ENCODE measurements around the gene BMF. TPM values are rescaled to one million over a fixed set of nuclear protein-coding genes. Genes with fewer than 3 reads are reported as not detected.
"Not testable (repeated sequence)": the region's sequence is repeated elsewhere in the genome, so short reads cannot be mapped to it uniquely, and the experiment has no call there.

Gene BMF, protein sequence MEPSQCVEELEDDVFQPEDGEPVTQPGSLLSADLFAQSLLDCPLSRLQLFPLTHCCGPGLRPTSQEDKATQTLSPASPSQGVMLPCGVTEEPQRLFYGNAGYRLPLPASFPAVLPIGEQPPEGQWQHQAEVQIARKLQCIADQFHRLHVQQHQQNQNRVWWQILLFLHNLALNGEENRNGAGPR
- total RNA-seq: 10 to 100 TPM; 17.4 to 19.8 TPM
- under 1 TPM; 0.12 to 0.44 (median 0.23) TPM for polyA plus RNA-seq
- 2.0 to 138 (median 72.5) reads per million in 6 experiments for total RNA-seq

GRCh38 chr15:40108855-40109735 lies at the start of gene BMF:
BMF (minus strand) TSS chr15:40108879; CDS start chr15:40106086, 2,793 bp downstream.
- Mint-ChIP-seq H3K36me3 (no peaks in the 10 kb centered on the region), H3K4me1 (peaks cover 27 to 49% (median 40%) of the 10 kb centered on the region in 4 donors), H3K9me3 (no peaks in the 10 kb centered on the region), H3K27me3 (peaks cover 4 to 16% (median 12%) of the 10 kb centered on the region in 5 donors), H3K4me3 (peak within 1 kb of the TSS; percentile 86 to 98 (median 94)), H3K27ac (peak within 1 kb of the TSS in 9 of 10 donors; percentile 25 to 89 (median 79))
- POLR2A ChIA-PET: interaction anchor here (0.7 to 1.5 kb wide), 5 partner anchors 10 to 1122 kb away, joined by 3 to 5 read pairs (median 3); partner anchors contain the start of genes CHP1 and EXD1
- ATAC-seq (peak; percentile 85 to 87), DNase-seq (peak; percentile 84 to 96 (median 88))

DNA sequence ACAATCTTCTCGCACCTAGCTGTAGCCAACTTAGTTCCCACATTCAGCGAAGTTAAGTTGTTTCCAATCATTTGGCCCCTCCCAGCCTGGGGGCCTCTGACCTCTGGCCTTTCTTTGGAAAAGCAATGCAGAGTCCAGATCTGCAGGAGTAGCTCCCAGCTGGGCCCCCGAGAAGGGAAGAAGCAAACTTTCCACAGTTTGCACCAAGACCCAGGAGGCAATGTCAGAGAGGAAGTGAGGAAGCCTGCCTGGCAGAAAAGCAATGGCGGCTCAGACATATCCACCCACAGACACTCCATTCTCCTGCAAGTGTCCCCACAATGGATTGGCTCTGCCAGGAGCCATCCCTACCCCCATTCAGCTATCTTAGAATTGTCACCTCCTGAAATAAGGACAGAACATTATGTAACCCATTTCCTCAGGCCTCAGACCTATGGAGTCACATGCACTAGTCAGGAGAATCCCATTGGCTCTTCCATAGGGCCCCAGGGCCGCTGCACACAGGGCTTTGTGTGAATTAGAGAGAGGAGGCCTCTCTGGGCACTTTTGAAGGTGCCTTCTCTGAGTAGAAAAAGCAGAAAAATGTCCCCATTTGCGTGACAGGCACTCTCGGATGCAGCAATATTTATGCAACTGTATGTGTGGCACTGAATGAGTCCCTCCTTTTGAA lies 49.2 kb upstream of the BMF start:
- no peak for ATAC-seq
- H3K36me3 Mint-ChIP-seq: no peaks in the 10 kb centered on the region

GRCh38 chr15:40155270-40155910 lies 46.7 kb upstream of the BMF start:
- no peaks in the 10 kb centered on the region for H3K36me3 Mint-ChIP-seq
- no peaks in the 10 kb centered on the region for H3K27me3 Mint-ChIP-seq
- H3K27ac Mint-ChIP-seq: peak overlapping the region in 2 of 10 donors; percentile 63 to 64
- no peak for ATAC-seq
- no peak overlapping the region for H3K4me3 Mint-ChIP-seq
- POLR2A ChIA-PET: no interaction called here
- DNase-seq: no peak
- H3K9me3 Mint-ChIP-seq: no peaks in the 10 kb centered on the region
- peaks cover 0 to 2% (median 0%) of the 10 kb centered on the region in 4 donors for H3K4me1 Mint-ChIP-seq

More for the DNA sequence above, 49.2 kb upstream of the BMF start:
- Mint-ChIP-seq H3K27ac (no peak overlapping the region), H3K4me1 (peaks cover 0 to 2% (median 0%) of the 10 kb centered on the region in 4 donors), H3K9me3 (no peaks in the 10 kb centered on the region), H3K27me3 (no peaks in the 10 kb centered on the region), H3K4me3 (no peak overlapping the region)
- POLR2A ChIA-PET: no interaction called here
- DNase-seq: no peak

DNA sequence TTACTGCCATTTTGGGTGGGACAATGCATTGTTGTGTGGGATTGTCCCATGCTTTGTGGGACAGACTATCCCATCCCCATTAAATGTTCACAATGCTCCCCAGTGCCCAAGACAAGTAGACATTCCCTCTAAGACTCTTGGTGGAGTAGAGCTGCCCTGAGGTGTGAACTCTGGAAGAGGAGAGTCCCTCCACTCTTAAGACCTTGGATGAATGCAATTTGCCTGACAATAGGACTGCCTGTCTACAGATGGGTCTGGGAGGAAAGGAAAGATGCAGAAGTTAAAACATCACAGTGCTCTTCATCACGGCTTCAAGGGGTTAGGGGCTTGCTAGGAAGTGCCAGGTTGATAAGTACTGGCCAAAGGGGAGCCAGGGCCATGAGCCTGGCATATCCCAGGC lies 46.1 kb upstream of the BMF start:
- ATAC-seq, H3K36me3 Mint-ChIP-seq, H3K4me1 Mint-ChIP-seq, H3K27ac Mint-ChIP-seq, POLR2A ChIA-PET, H3K9me3 Mint-ChIP-seq, H3K4me3 Mint-ChIP-seq, DNase-seq, H3K27me3 Mint-ChIP-seq: not testable (repeated sequence)

- Mint-ChIP-seq H3K4me1 (no peaks in the 10 kb centered on the region), H3K27ac (no peak overlapping the region), H3K27me3 (no peaks in the 10 kb centered on the region), H3K4me3 (no peak overlapping the region), H3K36me3 (no peaks in the 10 kb centered on the region), H3K9me3 (no peaks in the 10 kb centered on the region)
- ATAC-seq (no peak), DNase-seq (no peak)
- POLR2A ChIA-PET: interaction anchor here (0.5 kb wide), 1 partner anchor 229 kb away, joined by 3 read pairs; no protein-coding TSS in a partner anchor
Observed at GRCh38 chr15:40151991-40152390, 43.3 kb upstream of the BMF start.

- ATAC-seq (no peak), DNase-seq (no peak)
- H3K27me3 Mint-ChIP-seq: no peaks in the 10 kb centered on the region
- POLR2A ChIA-PET: no interaction called here
- H3K4me1 Mint-ChIP-seq: no peaks in the 10 kb centered on the region
- no peaks in the 10 kb centered on the region for H3K9me3 Mint-ChIP-seq
- H3K4me3 Mint-ChIP-seq: no peak overlapping the region
- H3K27ac Mint-ChIP-seq: no peak overlapping the region
- no peaks in the 10 kb centered on the region for H3K36me3 Mint-ChIP-seq
Observed at GRCh38 chr15:40151499-40151898, 42.8 kb upstream of the BMF start.

DNA sequence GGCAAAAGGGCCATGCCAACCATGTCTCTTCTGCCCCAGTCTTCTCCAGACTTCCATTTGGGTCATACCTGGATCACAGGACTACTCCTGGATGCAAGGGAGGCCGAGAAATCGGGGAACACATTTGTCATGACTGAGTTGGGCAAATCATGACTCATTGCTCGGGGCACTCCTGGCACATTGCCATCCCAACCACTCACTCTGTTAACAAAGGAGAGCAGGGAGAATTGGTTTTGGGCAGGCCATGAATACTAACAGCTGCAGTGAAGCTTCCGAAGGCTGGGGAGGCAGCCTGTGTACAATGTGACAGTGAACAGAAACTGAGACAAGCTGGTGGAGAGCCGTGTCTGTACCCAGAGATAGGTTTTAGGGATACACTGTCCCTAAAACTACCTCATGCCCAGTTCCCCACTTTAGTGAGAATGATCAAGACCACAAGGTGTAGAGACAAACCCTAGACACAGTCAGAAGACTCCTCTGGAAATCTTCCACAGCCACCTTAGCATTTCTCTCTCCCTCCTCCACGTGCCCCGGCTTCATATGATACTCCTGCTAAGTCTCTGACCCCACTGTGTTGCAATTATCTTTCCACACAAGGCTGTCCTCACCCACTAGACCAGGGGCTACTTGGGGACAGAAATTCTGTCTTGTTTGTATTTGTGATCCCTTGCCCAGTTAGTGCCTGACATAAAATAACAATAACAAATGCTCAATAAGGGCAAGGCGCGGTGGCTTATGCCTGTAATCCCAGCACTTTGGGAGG lies 41.7 kb upstream of the BMF start:
- H3K27me3 Mint-ChIP-seq: no peaks in the 10 kb centered on the region
- ATAC-seq (no peak), DNase-seq (no peak)
- POLR2A ChIA-PET: interaction anchor here (0.5 kb wide), 1 partner anchor 82 kb away, joined by 3 read pairs; no protein-coding TSS in a partner anchor
- no peak overlapping the region for H3K4me3 Mint-ChIP-seq
- no peaks in the 10 kb centered on the region for H3K9me3 Mint-ChIP-seq
- H3K4me1 Mint-ChIP-seq: no peaks in the 10 kb centered on the region
- H3K36me3 Mint-ChIP-seq: no peaks in the 10 kb centered on the region
- H3K27ac Mint-ChIP-seq: peak overlapping the region in 1 of 10 donors; percentile 22

GRCh38 chr15:40149339-40149738 lies 40.7 kb upstream of the BMF start:
- Mint-ChIP-seq H3K9me3 (no peaks in the 10 kb centered on the region), H3K4me1 (no peaks in the 10 kb centered on the region), H3K36me3 (no peaks in the 10 kb centered on the region), H3K4me3 (no peak overlapping the region), H3K27ac (no peak overlapping the region), H3K27me3 (no peaks in the 10 kb centered on the region)
- DNase-seq (no peak), ATAC-seq (no peak)
- POLR2A ChIA-PET: no interaction called here

DNA sequence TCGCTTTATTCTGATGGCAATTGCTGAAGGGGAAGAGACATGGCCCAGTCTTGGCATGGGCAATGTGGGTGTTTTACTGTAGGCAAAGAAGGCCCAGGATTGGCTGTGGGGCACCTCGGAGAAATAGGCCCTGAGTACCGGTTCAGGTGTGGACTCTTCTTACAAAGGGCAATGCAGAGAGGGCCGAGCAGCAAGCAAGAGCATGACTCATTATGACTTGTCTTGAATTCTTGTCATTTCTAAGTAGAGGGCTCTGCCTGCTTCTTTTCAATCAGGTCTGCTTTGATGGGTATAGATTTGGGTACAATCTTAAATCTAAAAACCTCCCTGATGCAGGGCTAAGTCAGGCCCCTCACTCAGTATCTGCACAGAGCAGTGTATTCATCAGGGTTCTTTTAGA lies 37.4 kb upstream of the BMF start:
- H3K9me3 Mint-ChIP-seq: no peaks in the 10 kb centered on the region
- no peaks in the 10 kb centered on the region for H3K27me3 Mint-ChIP-seq
- H3K27ac Mint-ChIP-seq: no peak overlapping the region
- POLR2A ChIA-PET: no interaction called here
- H3K36me3 Mint-ChIP-seq: no peaks in the 10 kb centered on the region
- no peaks in the 10 kb centered on the region for H3K4me1 Mint-ChIP-seq
- H3K4me3 Mint-ChIP-seq: no peak overlapping the region
- DNase-seq (no peak), ATAC-seq (no peak)

DNA sequence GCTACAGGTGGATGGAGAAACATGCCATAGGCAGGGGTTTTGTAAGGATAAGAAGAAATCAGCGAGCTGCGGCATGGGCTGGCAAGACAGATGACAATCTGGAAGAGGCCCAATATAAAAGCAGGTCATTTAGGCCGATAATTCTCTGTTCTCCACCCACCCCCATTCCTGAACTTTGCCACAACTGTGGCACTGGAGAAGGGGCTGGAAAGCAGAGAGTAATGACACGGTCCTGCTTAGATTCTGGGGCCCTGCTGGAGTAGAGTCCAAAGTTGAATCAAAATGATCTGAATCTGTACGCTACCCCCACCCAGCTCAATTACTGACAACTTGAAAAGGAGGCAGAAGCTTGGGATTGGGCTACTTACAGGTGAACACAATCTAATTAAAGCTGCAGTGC lies 33.7 kb upstream of the BMF start:
- no peaks in the 10 kb centered on the region for H3K36me3 Mint-ChIP-seq
- DNase-seq (no peak), ATAC-seq (no peak)
- H3K4me1 Mint-ChIP-seq: no peaks in the 10 kb centered on the region
- POLR2A ChIA-PET: interaction anchor here (0.6 kb wide), 2 partner anchors 21 to 582 kb away, joined by 4 read pairs; no protein-coding TSS in a partner anchor
- H3K27ac Mint-ChIP-seq: no peak overlapping the region
- H3K27me3 Mint-ChIP-seq: no peaks in the 10 kb centered on the region
- no peaks in the 10 kb centered on the region for H3K9me3 Mint-ChIP-seq
- H3K4me3 Mint-ChIP-seq: no peak overlapping the region

GRCh38 chr15:40138201-40138570 lies 29.5 kb upstream of the BMF start:
- ATAC-seq, H3K4me1 Mint-ChIP-seq, POLR2A ChIA-PET, H3K9me3 Mint-ChIP-seq, H3K4me3 Mint-ChIP-seq, DNase-seq, H3K27me3 Mint-ChIP-seq, H3K36me3 Mint-ChIP-seq, H3K27ac Mint-ChIP-seq: not testable (repeated sequence)

Measured in naive thymus-derived CD8-positive, alpha-beta T cell (primary cell).